Mucosa of descending colon (tissue), 3 donors: Measurements from ENCODE around the gene BIVM. TPM values are rescaled to one million over a fixed set of nuclear protein-coding genes. Genes with fewer than 3 reads are reported as not detected.
"Not testable (repeated sequence)": the region's sequence is repeated elsewhere in the genome, so short reads cannot be mapped to it uniquely, and the experiment has no call there.

Experiments
- ATAC-seq: fragments of 200-7000 bp; cut with Tn5 transposase; one replicate; pipeline ENCODE4 v1.9.1; 2020; ENCODE audit warnings: mild to moderate bottlenecking, moderate library complexity
- DNase-seq, 3 donors: peaks; one replicate each; pipeline ENCODE4 v3.0.0-alpha.2; 2020
- H3K36me3 ChIP-seq: fragments of 200-600 bp; one replicate; pipeline ENCODE4 v1.8.0; 2021; ENCODE audit warnings: low read depth, mild to moderate bottlenecking
- H3K4me1 ChIP-seq: fragments of 200-600 bp; one replicate; pipeline ENCODE4 v1.8.0; 2021; ENCODE audit warnings: low read depth, mild to moderate bottlenecking
- H3K4me3 ChIP-seq: fragments of 200-600 bp; one replicate; pipeline ENCODE4 v1.8.0; 2021; ENCODE audit warnings: mild to moderate bottlenecking
- H3K9me3 ChIP-seq: fragments of 200-600 bp; one replicate; pipeline ENCODE4 v1.8.0; 2021; ENCODE audit warnings: mild to moderate bottlenecking
- intact Hi-C, 2 donors: fragments of 100-400 bp; cut with DNase I in 1 of 2; cut with micrococcal nuclease in 1 of 2; formaldehyde crosslinking; loops; one replicate each; pipeline versions ENCODE4 v1.11.0 to v1.11.1; 2022; cut with DNase I, micrococcal nuclease
- total RNA-seq, 3 donors: library from RNA; stranded (reverse); fragmentation: NEBNext Ultra II Directional in 2 of 3; extraction: Animal tissue kit (Norgen Biotek cat#: 25700) in 2 of 3; gene quantifications; one replicate each; pipeline versions ENCODE4 v1.2.1 to v1.2.4, GENCODE V29; 2021 to 2023
- TF ChIP-seq, protein P1 (sequence below): fragments of 200-600 bp; IDR thresholded peaks from one replicate; pipeline ENCODE4 v1.8.0; 2022; ENCODE audit warnings: antibody characterized with exemption, mild to moderate bottlenecking
- donor health status: DM: no; HTN: no; CAD: no; lungs with moderate emphysema.
- donor health status: DM: no; HTN: no; CAD: no.
- donor health status: DM: no; HTN: yes; CAD: no.

The BIVM gene
- total RNA-seq, 3 donors from 2014 or later: 15.5 to 21.2 (median 17.1) TPM

DNA sequence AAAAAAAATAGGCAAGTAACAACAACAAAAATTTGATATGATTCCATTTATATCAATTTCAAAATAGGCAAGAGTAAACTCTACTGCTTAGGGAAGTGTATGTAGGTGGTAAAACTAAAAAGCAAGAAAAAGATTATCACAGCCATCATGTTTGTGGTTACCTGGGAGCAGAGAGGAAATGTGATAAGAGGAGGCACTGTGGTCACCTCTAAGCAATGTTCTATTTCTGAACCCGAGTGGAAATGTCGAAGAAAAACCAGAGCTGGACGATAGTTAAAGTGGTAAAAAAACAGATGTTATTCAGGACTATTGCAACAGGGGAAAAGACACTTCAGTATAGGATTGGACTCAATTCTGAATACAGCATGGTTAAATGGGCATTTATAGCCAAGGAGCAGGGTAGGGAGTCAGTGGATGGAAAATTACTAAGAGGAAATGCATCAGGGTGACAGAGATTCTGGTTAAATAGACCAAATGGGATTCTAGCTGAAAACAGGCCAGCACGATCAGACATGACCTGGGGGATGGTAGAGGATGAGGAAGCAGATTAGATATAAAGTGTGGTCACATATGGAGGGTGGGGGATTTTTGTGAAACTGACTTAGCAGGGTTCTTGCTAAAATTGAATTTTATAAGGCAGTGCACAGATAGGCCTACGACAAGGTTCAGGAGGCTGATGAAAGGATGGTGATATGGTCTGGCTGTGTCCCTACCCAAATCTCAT lies 19.3 kb upstream of the BIVM start:
- TF ChIP-seq, protein P1, sequence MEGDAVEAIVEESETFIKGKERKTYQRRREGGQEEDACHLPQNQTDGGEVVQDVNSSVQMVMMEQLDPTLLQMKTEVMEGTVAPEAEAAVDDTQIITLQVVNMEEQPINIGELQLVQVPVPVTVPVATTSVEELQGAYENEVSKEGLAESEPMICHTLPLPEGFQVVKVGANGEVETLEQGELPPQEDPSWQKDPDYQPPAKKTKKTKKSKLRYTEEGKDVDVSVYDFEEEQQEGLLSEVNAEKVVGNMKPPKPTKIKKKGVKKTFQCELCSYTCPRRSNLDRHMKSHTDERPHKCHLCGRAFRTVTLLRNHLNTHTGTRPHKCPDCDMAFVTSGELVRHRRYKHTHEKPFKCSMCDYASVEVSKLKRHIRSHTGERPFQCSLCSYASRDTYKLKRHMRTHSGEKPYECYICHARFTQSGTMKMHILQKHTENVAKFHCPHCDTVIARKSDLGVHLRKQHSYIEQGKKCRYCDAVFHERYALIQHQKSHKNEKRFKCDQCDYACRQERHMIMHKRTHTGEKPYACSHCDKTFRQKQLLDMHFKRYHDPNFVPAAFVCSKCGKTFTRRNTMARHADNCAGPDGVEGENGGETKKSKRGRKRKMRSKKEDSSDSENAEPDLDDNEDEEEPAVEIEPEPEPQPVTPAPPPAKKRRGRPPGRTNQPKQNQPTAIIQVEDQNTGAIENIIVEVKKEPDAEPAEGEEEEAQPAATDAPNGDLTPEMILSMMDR: no peak
- Histone ChIP-seq H3K4me1 (no peaks in the 10 kb centered on the region), H3K9me3 (no peaks in the 10 kb centered on the region), H3K4me3 (no peak overlapping the region), H3K36me3 (no peaks in the 10 kb centered on the region)
- intact Hi-C loops: no loop called here
- ATAC-seq (no peak), DNase-seq (no peak)

DNA sequence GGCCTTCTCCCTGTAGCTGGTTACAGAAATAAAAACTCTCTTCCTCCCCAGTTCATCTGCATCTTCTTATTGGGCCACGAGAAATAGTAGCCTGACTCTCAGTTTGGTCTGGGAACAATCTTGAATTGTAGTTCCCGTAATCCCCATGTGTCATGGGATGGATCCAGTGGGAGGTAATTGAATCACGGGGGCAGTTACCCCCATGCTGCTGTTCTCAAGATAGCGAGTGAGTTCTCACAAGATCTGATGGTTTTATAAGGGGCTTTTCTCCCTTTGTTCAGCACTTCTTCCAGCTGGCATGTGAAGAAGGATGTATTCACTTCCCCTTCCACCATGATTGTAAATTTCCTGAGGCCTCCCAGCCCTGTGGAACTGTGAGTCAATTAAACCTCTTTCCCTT lies 18.3 kb upstream of the BIVM start:
- DNase-seq, ATAC-seq, intact Hi-C loops: not testable (repeated sequence)

GRCh38 chr13:102781591-102781990 lies 17.3 kb upstream of the BIVM start:
- Histone ChIP-seq H3K9me3 (no peaks in the 10 kb centered on the region), H3K4me3 (no peak overlapping the region), H3K4me1 (no peaks in the 10 kb centered on the region), H3K36me3 (no peaks in the 10 kb centered on the region)
- intact Hi-C loops: no loop called here
- ATAC-seq (no peak), DNase-seq (no peak)
- TF ChIP-seq, protein P1: no peak

More for the DNA sequence above, 18.3 kb upstream of the BIVM start:
- not testable (repeated sequence) for H3K4me3 ChIP-seq, H3K4me1 ChIP-seq, H3K9me3 ChIP-seq, H3K36me3 ChIP-seq

DNA sequence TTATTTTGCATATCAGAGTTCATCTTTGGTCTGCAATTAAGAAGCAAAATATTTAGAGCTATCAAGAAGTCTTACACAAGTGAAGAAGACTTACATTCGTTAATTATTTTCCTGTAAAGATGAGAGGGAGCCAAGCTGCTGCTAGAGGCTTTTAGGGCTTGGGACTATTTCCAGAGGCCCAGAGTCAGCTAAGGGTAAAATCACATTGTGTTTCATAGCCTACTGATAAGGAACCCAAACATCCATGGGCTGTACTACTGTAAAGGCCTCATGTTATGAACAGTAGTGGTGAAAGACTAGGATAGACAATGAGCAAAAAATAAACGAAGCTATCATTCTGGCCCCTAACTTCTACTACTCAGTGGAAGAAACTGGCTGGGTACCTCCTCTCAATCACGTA lies 14.4 kb upstream of the BIVM start:
- no peak overlapping the region for H3K4me3 ChIP-seq
- TF ChIP-seq, protein P1: no peak
- no peaks in the 10 kb centered on the region for H3K36me3 ChIP-seq
- intact Hi-C loops: no loop called here
- no peaks in the 10 kb centered on the region for H3K9me3 ChIP-seq
- no peak for ATAC-seq
- no peak for DNase-seq
- H3K4me1 ChIP-seq: no peaks in the 10 kb centered on the region

- Histone ChIP-seq H3K9me3 (no peaks in the 10 kb centered on the region), H3K4me3 (no peak overlapping the region), H3K36me3 (no peaks in the 10 kb centered on the region), H3K4me1 (no peaks in the 10 kb centered on the region)
- no peak for DNase-seq
- TF ChIP-seq, protein P1: no peak
- no peak for ATAC-seq
- intact Hi-C loops: no loop called here
Measured at GRCh38 chr13:102788683-102789082, 10.2 kb upstream of the BIVM start.

GRCh38 chr13:102792396-102792795 lies 6.5 kb upstream of the BIVM start:
- Histone ChIP-seq H3K4me3 (no peak overlapping the region), H3K4me1 (no peaks in the 10 kb centered on the region), H3K36me3 (no peaks in the 10 kb centered on the region), H3K9me3 (no peaks in the 10 kb centered on the region)
- intact Hi-C loops: no loop called here
- no peak for ATAC-seq
- TF ChIP-seq, protein P1: no peak
- no peak for DNase-seq
